GM18868 (cell line): ENCODE results near the gene TGFBR3.
"Not testable (repeated sequence)": the region's sequence is repeated elsewhere in the genome, so short reads cannot be mapped to it uniquely, and the experiment has no call there.

Source experiments
- ATAC-seq: cut with Tn5 transposase; IDR thresholded peaks from one replicate; pipeline ENCODE4 v1.9.1; 2021; ENCODE audit warnings: mild to moderate bottlenecking, moderate library complexity; ENCODE audit not compliant: unreplicated experiment

Gene TGFBR3

DNA sequence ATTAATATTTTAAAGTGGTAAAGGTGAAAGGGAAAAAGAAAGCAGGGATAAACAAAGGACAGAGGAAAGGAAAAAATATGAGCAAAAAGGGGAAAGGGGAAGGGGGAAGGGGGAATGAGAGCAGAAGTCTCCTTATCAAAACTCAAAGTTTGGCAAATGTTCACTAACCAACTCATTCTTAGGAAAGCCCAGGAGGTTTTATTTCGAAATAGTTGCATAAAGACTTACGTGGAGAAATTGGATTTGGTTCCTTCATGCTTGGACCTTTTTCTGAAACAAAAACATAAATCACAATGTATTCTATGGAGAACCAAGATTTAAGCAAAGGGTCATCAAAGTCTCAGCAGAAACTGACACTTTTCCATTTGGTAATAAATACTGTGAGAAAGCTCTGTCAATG is 188.1 kb downstream of the TGFBR3 start:
- ATAC-seq = no peak

GRCh38 chr1:91697416-91697815 is 188.5 kb downstream of the TGFBR3 start:
- ATAC-seq = peak; percentile 96

GRCh38 chr1:91696321-91696720 is 189.6 kb downstream of the TGFBR3 start:
- no peak for ATAC-seq

DNA sequence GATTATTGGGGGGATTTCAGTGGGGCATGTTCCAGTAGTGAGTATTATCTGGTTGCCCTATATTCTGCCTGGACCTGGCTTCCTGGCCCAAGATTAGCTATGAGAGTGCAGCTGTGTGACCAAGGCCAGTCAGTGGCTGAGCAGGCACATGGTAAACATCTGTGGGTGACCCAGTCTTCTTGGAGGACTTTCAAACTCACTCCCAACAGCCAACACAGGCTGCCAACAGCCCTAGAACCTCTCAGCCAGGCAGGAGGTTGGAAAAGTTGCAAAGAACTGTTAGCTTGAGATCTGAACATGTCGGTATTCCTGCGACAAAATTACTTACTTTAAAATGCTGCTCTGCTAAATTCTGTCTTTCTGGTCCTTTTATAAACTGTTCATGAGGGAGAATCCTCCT is 192.4 kb downstream of the TGFBR3 start:
- no peak for ATAC-seq

- no peak for ATAC-seq
These were observed 194.4 kb downstream of the TGFBR3 start for GRCh38 chr1:91691525-91691924.

GRCh38 chr1:91689641-91690481 is 196.1 kb downstream of the TGFBR3 start:
- no peak for ATAC-seq

DNA sequence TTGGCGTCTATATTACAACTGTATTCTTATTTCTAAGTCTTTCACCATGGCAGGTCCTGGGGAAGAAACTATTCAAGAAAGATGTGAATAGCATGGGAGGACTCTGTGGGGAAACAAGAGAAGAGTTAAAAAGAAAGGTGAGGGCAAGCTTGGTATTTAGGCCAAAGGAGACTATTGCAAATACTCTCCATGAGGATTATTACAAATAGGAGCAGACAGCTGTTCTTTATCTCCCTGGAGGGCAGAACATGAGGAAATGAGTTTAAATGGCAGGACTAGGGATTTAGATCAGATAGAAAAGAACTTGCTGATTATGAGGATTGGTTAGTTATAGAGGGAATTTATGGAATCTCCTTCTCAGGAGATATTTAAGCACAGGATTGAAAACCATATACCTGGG is 198.5 kb downstream of the TGFBR3 start:
- no peak for ATAC-seq

DNA sequence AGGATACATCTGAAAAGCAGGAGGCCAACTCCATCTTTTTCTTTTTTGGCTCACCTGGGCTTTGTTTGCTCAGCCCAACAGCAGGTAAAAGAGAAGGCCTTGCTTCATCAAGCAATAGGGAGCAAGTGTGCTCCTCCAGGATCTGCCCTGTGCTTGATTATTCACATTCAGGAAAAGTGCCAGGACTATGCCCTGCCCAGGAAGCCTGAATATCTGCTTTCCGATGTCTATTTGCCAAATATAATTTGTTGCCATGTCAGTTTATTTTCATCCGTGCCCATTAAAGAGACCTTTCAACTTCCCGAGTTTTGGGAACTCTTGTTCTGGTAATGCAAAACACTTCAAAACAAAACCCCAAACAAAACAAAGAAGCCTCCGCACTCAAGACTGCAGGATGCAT is 200.0 kb downstream of the TGFBR3 start:
- no peak for ATAC-seq

GRCh38 chr1:91684481-91685196 is 201.3 kb downstream of the TGFBR3 start:
- ATAC-seq = peak; percentile 51

DNA sequence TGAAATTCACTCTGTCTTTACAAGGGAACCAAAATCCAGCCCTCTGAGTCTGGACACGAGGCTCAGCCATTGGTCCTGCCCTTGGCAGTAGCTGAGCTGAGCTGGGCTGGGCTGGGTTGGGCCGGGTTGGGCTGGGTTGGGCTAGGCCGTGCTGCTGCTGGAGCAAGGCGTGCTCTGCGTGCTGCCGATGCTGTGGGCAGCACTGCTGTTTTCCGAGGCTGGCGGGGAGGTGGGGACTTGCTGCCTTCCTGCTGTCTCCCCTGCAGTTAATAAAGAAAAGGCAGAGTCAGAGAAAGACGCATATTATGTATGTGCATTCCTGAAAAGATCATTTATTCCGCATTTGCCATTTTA is 202.4 kb downstream of the TGFBR3 start:
- no peak for ATAC-seq

DNA sequence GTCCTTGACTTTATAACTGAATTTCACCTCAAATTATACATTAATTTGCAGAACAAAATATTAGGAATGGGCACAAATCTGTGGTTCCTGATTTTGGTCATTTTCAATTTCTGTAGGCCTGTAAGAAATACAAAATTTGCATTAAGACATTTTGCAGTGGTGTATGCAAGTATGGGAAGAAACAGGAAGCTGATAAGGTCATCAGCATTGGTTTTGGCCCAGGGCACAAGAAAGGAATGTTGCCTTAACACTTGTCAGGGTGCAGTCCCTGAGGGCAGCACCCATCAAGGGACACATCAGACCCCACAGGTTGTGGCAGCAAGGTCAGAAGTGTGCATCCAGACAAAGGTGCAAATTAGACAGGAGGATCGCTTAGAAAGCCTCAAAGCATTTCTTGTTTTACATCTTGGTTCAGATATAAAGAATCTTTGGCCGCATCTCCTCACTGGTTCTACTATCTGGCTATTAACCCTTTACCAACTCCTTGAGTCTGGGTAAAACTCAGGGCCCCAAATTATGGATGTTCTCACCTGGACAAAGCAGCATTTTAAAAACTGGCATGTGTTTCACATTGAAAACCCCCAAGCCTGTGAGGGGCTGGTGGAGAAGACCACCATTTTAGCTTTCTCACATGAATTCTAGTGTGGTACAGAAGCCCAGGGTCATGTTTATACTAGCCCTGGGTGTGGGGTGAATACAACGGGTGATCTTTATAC is 202.9 kb downstream of the TGFBR3 start:
- no peak for ATAC-seq

DNA sequence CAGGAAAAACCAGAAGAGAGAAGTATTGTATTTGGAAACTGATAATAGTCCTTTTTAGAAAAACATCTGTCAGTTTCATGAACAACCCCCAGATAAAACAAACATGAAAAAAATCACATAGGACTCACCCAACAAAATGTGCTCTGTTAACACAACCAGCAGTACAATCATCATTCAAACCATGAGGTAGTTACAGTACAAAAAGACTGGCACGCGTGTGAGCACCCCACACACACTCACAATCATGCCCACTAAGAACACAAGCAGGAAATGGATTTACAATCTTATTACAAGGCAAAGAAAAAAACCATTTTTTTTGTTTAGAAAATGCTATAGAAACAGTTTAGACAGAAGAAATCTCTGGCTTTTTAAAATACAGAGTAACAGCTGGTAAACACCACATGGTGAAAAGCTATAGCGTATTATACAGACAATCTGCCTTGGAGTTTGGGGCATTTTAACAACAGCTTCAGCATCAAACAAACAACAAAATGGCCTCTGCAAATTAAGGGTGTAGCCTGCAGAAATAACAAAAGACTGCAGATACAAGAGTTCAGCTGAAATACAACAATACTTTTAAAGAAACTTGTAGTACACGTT is 205.3 kb downstream of the TGFBR3 start:
- no peak for ATAC-seq

DNA sequence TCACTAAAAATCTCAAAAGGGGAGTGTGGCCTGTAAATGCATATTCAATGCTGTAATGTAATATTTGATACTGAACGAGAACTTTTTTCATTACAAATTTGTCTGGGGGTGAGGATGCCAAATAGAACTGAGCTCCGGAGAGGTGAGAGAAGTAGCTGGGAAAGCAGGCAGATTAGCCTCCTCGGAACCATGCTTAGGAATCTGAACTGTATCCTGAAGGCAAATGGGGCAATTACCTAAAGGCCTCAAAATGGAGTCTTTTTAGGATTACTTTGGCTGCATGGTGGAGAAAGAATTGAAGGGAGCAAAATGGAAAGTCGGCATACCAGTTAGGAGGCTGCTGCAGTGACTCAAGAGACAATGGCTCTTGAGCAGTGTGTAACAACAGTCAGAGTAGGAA is 206.5 kb downstream of the TGFBR3 start:
- no peak for ATAC-seq

DNA sequence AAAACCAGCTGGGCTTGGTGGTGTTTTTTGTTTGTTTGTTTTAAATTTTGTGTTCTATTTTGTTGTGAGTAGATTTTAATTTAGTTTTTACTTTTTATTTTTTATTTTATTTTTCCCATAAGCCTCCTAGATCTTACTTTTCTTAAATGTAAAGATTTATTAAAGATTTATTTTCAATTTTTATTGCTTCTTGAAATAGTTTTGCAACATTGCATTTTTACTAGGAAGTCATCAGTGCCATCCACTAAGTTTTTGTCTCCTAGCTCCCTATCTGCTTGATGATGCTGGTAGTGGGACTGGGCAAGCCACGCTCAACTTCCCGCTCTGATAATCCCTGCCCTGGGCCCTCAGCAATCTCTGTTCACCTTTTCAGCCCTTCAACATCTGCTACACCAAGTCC is 209.9 kb downstream of the TGFBR3 start:
- no peak for ATAC-seq

GRCh38 chr1:91674107-91674506 is 211.8 kb downstream of the TGFBR3 start:
- ATAC-seq = no peak

DNA sequence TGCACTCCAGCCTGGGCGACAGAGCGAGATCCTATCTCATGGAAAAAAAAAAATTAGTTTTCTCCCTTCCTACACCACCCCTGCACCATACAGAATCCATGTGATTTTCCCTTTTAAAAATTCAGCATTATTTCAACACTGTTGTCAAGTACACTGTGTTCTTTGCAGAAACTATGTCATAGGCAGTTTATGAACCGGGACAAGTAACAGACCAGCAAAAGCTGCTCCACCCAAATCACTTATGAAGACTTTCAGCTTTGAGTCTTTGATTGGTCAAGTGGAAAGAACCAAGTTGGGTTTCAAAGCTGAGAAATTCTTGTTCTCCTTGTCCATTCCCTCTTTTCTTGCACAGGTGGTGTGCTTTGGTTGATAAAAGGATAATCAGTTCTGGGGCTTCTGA is 212.3 kb downstream of the TGFBR3 start:
- no peak for ATAC-seq

- no peak for ATAC-seq
These were observed 213.3 kb downstream of the TGFBR3 start for GRCh38 chr1:91672601-91673161.

GRCh38 chr1:91670781-91671180 is 215.2 kb downstream of the TGFBR3 start:
- ATAC-seq = no peak

GRCh38 chr1:91669584-91670350 is 216.2 kb downstream of the TGFBR3 start:
- ATAC-seq = no peak

DNA sequence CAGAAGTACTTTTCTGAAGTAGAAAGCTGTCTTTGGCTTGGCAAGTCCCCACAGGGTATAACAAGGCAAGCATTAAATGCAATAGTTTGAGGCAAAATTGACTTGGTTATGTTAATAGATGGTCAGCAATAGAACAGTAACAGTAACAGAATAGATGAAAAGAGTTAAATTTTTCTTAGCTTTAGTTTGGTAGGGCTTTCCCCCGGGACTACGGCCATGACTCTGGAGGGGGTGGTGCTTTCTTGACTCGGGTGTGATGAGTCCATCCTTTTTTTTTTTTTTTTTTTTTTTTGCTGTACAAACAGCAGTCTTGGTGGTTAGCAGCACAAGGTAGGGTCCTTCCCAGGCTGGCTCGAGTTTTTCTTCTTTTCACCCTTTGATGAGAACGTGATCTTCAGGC is 219.3 kb downstream of the TGFBR3 start:
- not testable (repeated sequence) for ATAC-seq
